DMS153 (cell line): ENCODE measurements around the gene CCDC3.
"Not testable (repeated sequence)": the region's sequence is repeated elsewhere in the genome, so short reads cannot be mapped to it uniquely, and the experiment has no call there.

Source experiments
- DNase-seq: peaks from one replicate; lab custom pipeline; 2025; lab: John Stamatoyannopoulos, UW

Gene CCDC3

GRCh38 chr10:13000431-13000830, 1.1 kb downstream of the CCDC3 start:
- DNase-seq = no peak

- no peak for DNase-seq
These were observed 1.7 kb downstream of the CCDC3 start for GRCh38 chr10:12999849-13000248.

DNA sequence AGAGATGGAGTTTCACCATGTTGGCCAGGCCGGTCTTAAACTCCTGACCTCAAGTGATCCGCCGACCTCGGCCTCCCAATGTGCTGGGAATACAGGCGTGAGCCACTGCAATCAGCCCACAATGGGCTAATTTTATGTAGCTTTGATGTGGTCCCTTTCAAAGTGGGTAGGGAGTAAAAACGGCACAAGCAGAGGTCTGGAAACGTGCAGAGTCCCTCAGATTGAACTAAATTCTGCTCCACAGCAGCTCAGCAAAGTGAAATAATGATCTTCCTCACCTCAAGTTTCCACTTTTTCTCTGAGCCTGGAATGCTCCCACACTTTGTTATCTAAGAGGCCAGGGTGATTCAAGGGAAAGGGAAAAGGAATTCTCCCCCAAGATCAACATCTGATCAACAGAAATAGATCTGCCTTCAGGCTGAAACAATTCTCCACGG, 6.1 kb downstream of the CCDC3 start:
- no peak for DNase-seq

DNA sequence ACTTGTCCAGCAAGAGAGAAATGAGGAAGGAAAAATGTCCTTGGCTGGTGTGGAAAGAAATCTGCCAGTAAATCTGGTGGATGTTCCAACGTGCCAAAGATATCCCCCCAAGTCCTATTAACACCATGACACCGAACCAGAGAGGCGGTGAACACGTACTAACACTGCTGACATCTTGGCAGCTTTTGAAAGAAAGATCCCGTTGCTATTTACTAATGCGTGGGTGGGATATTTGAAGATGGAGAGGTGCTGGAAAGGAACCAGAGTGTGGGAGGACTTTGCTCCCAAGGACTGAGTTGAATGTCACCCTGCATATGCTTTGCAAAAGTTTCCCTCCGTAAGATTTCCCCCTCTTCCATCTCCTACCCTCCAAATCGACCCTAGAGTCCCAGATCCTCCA, 7.9 kb downstream of the CCDC3 start:
- DNase-seq = no peak

GRCh38 chr10:12985347-12985746, 16.2 kb downstream of the CCDC3 start:
- DNase-seq = no peak

- DNase-seq = no peak
These were observed 17.3 kb downstream of the CCDC3 start for GRCh38 chr10:12984165-12984747.

DNA sequence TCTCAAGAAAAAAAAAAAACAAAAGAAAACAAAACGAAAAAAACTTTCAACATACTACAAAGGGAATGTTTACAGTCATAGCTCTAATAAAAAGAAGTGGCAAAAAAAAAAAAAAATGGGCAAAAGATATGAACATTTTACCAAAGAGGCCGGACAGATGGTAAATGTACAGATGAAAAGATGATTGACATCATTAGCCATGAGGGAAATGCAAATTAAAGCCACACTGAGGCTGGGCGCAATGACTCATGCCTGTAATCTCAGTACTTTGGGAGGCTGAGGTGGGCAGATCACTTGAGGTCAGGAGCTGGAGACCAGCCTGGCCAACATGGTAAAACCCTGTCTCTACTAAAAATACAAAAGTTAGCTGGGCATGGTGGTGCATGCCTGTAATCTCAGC, 17.9 kb downstream of the CCDC3 start:
- DNase-seq = not testable (repeated sequence)

GRCh38 chr10:12981570-12981969, 19.9 kb downstream of the CCDC3 start:
- no peak for DNase-seq

GRCh38 chr10:12980713-12981306, 20.7 kb downstream of the CCDC3 start:
- DNase-seq = no peak

DNA sequence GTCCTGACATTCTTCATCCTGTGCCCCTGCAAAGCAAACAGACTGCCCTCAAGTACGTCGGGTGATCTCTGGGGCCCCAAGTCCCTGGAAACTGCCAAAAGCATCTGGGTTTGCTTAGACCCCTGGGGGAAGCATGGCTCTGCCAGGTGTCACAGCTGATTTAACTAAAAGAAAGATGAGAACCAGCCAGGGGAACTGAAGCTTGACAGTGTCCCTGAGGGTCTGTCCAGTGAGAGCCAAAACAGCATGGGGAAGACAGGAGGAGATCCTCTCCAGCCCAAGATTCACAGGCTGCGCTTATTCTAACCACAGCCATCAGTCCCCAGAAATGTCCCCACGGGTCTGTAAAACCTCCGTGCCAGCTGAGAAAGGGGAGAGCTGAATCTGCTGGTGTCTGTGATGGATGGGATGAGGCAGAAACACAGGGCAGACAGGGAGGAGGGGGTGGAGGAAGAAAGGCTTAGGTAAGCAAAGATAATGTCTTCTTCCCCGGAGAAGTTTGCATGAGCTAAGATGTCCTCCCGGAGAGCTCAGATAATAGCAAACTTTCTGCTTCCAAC, 21.3 kb downstream of the CCDC3 start:
- DNase-seq = no peak

GRCh38 chr10:12978891-12979290, 22.6 kb downstream of the CCDC3 start:
- DNase-seq = no peak

GRCh38 chr10:12975906-12976305, 25.6 kb downstream of the CCDC3 start:
- no peak for DNase-seq

DNA sequence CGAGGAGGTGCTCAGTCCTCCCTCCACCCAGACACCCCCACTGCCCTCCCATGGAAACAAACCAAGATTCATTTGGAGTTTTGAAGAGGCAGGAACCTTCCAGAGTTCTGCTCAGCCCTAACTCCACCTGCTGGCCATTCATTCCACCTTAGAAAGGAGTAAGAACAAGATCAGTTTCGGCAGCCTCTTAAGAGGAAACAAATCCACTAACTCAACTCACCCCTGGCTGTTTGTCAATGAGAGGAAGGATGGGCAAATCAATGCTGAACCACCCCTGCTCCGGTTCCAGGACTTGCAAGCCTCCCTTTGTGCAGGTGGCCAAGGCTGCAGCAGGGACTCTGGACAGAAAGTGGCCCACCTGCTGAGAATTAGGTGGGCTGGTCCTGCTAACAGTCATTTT, 26.2 kb downstream of the CCDC3 start:
- DNase-seq = no peak

- DNase-seq = no peak
These were observed 26.9 kb downstream of the CCDC3 start for GRCh38 chr10:12974491-12975199.

- no peak for DNase-seq
These were observed 27.4 kb downstream of the CCDC3 start for GRCh38 chr10:12974078-12974477.

- no peak for DNase-seq
These were observed 28.3 kb downstream of the CCDC3 start for GRCh38 chr10:12973149-12973718.

GRCh38 chr10:12972146-12972545, 29.4 kb downstream of the CCDC3 start:
- no peak for DNase-seq

DNA sequence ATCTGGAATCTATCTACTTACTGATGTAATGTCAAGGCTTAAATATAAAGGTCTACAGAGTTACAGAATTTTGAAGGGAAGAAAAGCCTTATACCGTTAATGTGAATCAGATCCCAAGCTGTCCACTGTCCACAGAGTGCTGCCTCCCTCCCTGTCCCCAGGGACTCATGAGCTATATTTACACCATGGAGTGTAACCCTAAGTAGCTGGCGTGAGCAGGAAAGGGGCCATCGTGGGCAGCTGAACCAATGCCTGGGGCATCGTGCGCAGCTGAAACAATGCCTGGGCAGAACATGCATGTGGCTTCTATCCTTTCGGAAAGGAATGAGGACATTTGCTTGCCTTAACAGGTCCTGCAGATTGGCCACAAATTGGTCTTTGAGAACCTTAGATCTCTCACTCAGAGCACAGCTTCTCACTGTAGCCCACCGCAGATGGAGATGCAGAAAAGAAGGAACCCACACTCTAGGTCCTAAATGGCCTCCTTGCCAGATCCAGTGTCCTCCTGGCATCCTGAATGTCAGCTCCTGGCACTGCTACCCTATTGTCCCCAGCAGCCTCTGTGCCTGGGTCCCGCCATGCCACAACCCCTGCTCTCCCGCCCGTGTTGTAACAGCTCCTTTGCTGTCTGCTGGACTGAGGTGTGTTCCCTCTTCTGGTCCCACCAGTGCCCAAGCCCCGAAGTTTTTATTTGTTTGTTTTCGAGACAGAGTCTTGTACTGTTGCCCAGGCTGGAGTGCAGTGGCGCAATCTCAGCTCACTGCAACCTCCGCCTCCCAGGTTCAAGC, 30.3 kb downstream of the CCDC3 start:
- no peak for DNase-seq

DNA sequence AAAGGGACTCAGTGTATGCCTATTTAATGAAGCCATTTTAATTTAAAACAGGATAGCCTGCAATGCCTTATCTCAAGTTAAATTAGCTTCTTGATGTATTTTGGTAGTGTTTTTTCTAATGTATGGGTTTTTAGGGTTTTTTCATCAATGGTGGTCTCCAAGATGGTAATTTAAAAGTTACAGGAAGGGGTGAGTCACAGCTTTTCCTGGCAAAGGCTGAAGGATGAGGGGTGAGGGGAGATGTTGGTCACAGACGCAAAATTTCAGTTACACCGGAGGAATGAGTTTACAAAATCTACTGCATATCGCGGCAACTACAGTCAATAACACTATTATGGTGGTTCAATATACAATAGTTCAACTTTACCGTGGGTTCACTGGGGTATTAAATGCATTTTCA, 31.6 kb downstream of the CCDC3 start:
- DNase-seq = no peak

DNA sequence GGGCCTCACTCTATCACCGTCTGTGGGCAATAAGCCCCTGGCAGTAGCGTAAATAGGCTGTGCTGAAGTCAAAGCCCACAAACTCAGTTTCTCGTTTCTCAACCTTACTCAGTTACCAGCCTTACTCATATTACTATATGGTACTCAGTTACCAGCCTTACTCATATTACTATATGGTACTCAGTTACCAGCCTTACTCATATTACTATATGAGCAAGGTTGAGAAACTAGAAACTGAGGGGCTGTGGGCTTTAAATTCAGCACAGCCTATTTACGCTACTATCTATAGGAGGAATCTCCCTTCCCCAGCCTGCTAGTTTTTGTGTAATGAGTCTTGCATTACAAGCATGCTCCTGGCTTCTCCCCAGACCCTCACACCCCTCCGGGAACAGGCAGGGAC, 35.4 kb downstream of the CCDC3 start:
- no peak for DNase-seq

DNA sequence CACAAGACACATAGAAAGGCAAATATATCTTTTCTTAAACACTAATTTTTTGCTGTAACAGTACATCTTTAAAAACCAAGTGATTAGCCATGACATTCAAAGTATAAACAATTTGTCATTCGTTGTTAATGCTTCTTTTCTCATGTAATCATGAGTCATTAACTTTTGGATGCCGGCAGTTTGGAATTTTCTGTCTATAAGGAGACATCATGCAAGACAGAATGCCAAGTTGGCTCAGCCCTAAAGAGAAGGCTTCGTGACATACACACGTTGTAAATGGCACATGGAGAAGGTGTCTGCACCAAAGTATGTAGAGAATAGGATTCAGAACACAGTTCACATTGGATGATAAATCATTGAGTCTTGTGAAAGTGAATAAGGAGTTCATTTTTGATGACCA, 35.9 kb downstream of the CCDC3 start:
- no peak for DNase-seq

GRCh38 chr10:12962556-12962955, 39.0 kb downstream of the CCDC3 start:
- no peak for DNase-seq
